H9 (cell line): Measurements from ENCODE around the gene CCDC182. TPM values are rescaled to one million over a fixed set of nuclear protein-coding genes. Genes with fewer than 3 reads are reported as not detected.

Experiments
- DNase-seq: peaks from one replicate; pipeline ENCODE4 v3.0.0-alpha.2; 2017
- H2AFZ ChIP-seq: one replicate; pipeline ENCODE4 v1.6.1; 2013; ENCODE audit warnings: mild to moderate bottlenecking, low read length, control low read depth, moderate library complexity
- H2AK5ac ChIP-seq: 2 replicates; pipeline ENCODE4 v1.6.1; 2013; ENCODE audit warnings: low read length, control low read depth, mixed read lengths; ENCODE audit not compliant: insufficient read length
- H2BK120ac ChIP-seq: one replicate; pipeline ENCODE4 v1.6.1; 2013; ENCODE audit warnings: low read depth, mild to moderate bottlenecking, low read length, control low read depth, inconsistent platforms; ENCODE audit not compliant: poor library complexity, severe bottlenecking
- H2BK12ac ChIP-seq: 2 replicates; pipeline ENCODE4 v1.6.1; 2013; ENCODE audit warnings: low read length, control low read depth, mixed read lengths, low read depth; ENCODE audit not compliant: insufficient read length
- H2BK15ac ChIP-seq: 2 replicates; pipeline ENCODE4 v1.6.1; 2013; ENCODE audit warnings: low read depth, low read length, control low read depth
- H2BK20ac ChIP-seq: one replicate; pipeline ENCODE4 v1.6.1; 2013; ENCODE audit warnings: low read depth, mild to moderate bottlenecking, low read length, control low read depth, inconsistent platforms; ENCODE audit not compliant: poor library complexity, severe bottlenecking
- H2BK5ac ChIP-seq: 2 replicates; pipeline ENCODE4 v1.6.1; 2013; ENCODE audit warnings: low read length, control low read depth, mixed read lengths; ENCODE audit not compliant: insufficient read length
- H3K14ac ChIP-seq: 2 replicates; pipeline ENCODE4 v1.6.1; 2013; ENCODE audit warnings: low read length, control low read depth; ENCODE audit not compliant: insufficient read depth
- H3K18ac ChIP-seq: 2 replicates; pipeline ENCODE4 v1.6.1; 2013; ENCODE audit warnings: low read depth, mild to moderate bottlenecking, mixed read lengths, low read length, control low read depth; ENCODE audit not compliant: insufficient read length
- H3K23ac ChIP-seq: 2 replicates; pipeline ENCODE4 v1.6.1; 2013; ENCODE audit warnings: low read length, control low read depth, mixed read lengths, low read depth; ENCODE audit not compliant: insufficient read length
- H3K23me2 ChIP-seq: 2 replicates; pipeline ENCODE4 v1.6.1; 2013; ENCODE audit warnings: low read depth, mild to moderate bottlenecking, mixed read lengths, low read length, control low read depth; ENCODE audit not compliant: insufficient read length, poor library complexity, severe bottlenecking
- H3K27ac ChIP-seq: 2 replicates; pipeline ENCODE4 v1.5.1; 2013; ENCODE audit warnings: low read length, control low read depth, mixed read lengths, low read depth; ENCODE audit not compliant: insufficient read length
- H3K27me3 ChIP-seq: 2 replicates; pipeline ENCODE4 v1.6.1; 2013; ENCODE audit warnings: low read length, control low read depth, inconsistent platforms; ENCODE audit not compliant: insufficient read depth
- H3K4ac ChIP-seq: 2 replicates; pipeline ENCODE4 v1.6.1; 2013; ENCODE audit warnings: low read depth, mild to moderate bottlenecking, control low read depth, inconsistent platforms, low read length, moderate library complexity
- H3K4me1 ChIP-seq: 2 replicates; pipeline ENCODE4 v1.6.1; 2013; ENCODE audit warnings: low read length, control low read depth, inconsistent platforms; ENCODE audit not compliant: insufficient read depth
- H3K4me2 ChIP-seq: 2 replicates; pipeline ENCODE4 v1.6.1; 2013; ENCODE audit warnings: low read length, control low read depth, mixed read lengths; ENCODE audit not compliant: insufficient read length, insufficient read depth
- H3K56ac ChIP-seq: 2 replicates; pipeline ENCODE4 v1.6.1; 2013; ENCODE audit warnings: low read depth, mild to moderate bottlenecking, mixed read lengths, low read length, control low read depth; ENCODE audit not compliant: insufficient read length
- H3K79me1 ChIP-seq: 2 replicates; pipeline ENCODE4 v1.6.1; 2013; ENCODE audit warnings: low read depth, mild to moderate bottlenecking, moderate library complexity, low read length, control low read depth, inconsistent platforms; ENCODE audit not compliant: insufficient read depth, poor library complexity, severe bottlenecking
- H3K79me2 ChIP-seq: 2 replicates; pipeline ENCODE4 v1.6.1; 2013; ENCODE audit warnings: low read length, control low read depth, inconsistent platforms; ENCODE audit not compliant: insufficient read depth
- H3K9ac ChIP-seq: 2 replicates; pipeline ENCODE4 v1.6.1; 2013; ENCODE audit warnings: low read length, control low read depth, mixed read lengths; ENCODE audit not compliant: insufficient read length; ENCODE audit errors: extremely low read depth
- H3K9me3 ChIP-seq: one replicate; pipeline ENCODE4 v1.6.1; 2013; ENCODE audit warnings: low read depth, low read length, inconsistent platforms; ENCODE audit not compliant: control insufficient read depth
- H3T11ph ChIP-seq: one replicate; pipeline ENCODE4 v1.6.1; 2013; ENCODE audit warnings: mild to moderate bottlenecking, low read length, control low read depth, inconsistent platforms
- H4K20me1 ChIP-seq: one replicate; pipeline ENCODE4 v1.6.1; 2013; ENCODE audit not compliant: control insufficient read depth, insufficient read length, insufficient read depth
- H4K5ac ChIP-seq: 2 replicates; pipeline ENCODE4 v1.6.1; 2013; ENCODE audit warnings: low read depth, mild to moderate bottlenecking, mixed read lengths, low read length, control low read depth; ENCODE audit not compliant: insufficient read length
- H4K8ac ChIP-seq: replicated peaks from 2 replicates; pipeline ENCODE4 v1.6.1; 2013; ENCODE audit warnings: low read length, control low read depth, mixed read lengths, low read depth; ENCODE audit not compliant: insufficient read length
- H4K91ac ChIP-seq: 2 replicates; pipeline ENCODE4 v1.6.1; 2013; ENCODE audit warnings: low read depth, mild to moderate bottlenecking, moderate library complexity, mixed read lengths, low read length, control low read depth; ENCODE audit not compliant: insufficient read length
- H3K27ac Mint-ChIP-seq, 3 experiments: 2 replicates in 2 of 3; 3 replicates in 1 of 3; pipeline ENCODE4 v1.8.0; 2020 to 2021; ENCODE audit warnings: mixed read lengths in 3 of 3, mild to moderate bottlenecking in 1 of 3, moderate library complexity in 1 of 3
- H3K27me3 Mint-ChIP-seq: 2 replicates; pipeline ENCODE4 v1.8.0; 2021; ENCODE audit warnings: low read depth, mild to moderate bottlenecking, moderate library complexity, mixed read lengths
- H3K36me3 Mint-ChIP-seq, 3 experiments: 2 replicates in 2 of 3; 3 replicates in 1 of 3; pipeline ENCODE4 v1.8.0; 2020 to 2021; ENCODE audit warnings: low read depth in 3 of 3, mixed read lengths in 3 of 3; ENCODE audit not compliant: insufficient read depth in 1 of 3
- H3K4me1 Mint-ChIP-seq, 2 experiments: 2 replicates each; pipeline ENCODE4 v1.8.0; 2020; ENCODE audit warnings: mixed read lengths in 2 of 2
- H3K4me3 Mint-ChIP-seq, 2 experiments: 2 replicates in 1 of 2; 3 replicates in 1 of 2; pipeline ENCODE4 v1.8.0; 2020 to 2021; ENCODE audit warnings: mild to moderate bottlenecking in 2 of 2, mixed read lengths in 2 of 2, moderate library complexity in 1 of 2
- H3K9me3 Mint-ChIP-seq, 2 experiments: 2 replicates in 1 of 2; 3 replicates in 1 of 2; pipeline ENCODE4 v1.8.0; 2020; ENCODE audit warnings: mild to moderate bottlenecking in 2 of 2, mixed read lengths in 2 of 2, moderate library complexity in 1 of 2
- WGBS: extraction: QIAGEN DNeasy Blood & Tissue Kit; methylation state at CpG from one replicate; pipeline ENCODE4 v1.1.7; 2013; ENCODE audit warnings: missing lambda C conversion rate, low lambda C conversion rate, mixed read lengths; ENCODE audit not compliant: insufficient read length; ENCODE audit errors: extremely low coverage; 5-methylcytosine and 5-hydroxymethylcytosine counted together
- total RNA-seq: library from RNA; stranded (reverse); gene quantifications from 2 replicates; pipeline ENCODE4 v1.2.1, GENCODE V29; 2021
- TF ChIP-seq, protein P1 (sequence below): fragments of 200-600 bp; sonication (generic); conservative IDR thresholded peaks from 3 replicates; pipeline ENCODE4 v1.8.0; 2021; ENCODE audit warnings: antibody characterized with exemption, mild to moderate bottlenecking

CCDC182 gene
- total RNA-seq, 1 experiment from 2014 or later, result not detected

DNA sequence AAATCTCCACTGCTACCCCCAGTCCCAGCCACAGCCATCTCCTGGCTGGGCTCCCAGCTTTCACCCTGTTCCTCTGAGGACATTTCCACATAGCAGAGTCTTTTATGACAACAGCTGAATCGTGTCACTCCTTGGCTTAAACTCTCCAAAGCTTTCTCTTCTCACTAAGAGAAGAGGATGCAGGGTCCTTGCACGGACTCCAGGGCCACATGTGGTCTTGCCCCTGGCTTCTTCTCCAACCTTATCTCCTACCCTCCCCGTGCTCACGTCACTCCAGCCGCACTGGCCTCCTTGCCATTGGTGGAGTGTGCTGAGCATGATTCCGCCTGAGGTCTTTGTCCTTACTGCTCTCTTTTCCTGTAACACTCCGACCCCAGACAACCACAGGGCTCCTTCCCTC lies 39.9 kb upstream of the CCDC182 start:
- Mint-ChIP-seq H3K27ac (no peak overlapping the region), H3K9me3 (no peaks in the 10 kb centered on the region), H3K4me1 (peaks cover 10 to 14% of the 10 kb centered on the region in 2 experiments), H3K27me3 (peaks cover 36% of the 10 kb centered on the region), H3K36me3 (no peaks in the 10 kb centered on the region), H3K4me3 (no peak overlapping the region)
- no peak overlapping the region for H4K91ac ChIP-seq
- TF ChIP-seq, protein P1, sequence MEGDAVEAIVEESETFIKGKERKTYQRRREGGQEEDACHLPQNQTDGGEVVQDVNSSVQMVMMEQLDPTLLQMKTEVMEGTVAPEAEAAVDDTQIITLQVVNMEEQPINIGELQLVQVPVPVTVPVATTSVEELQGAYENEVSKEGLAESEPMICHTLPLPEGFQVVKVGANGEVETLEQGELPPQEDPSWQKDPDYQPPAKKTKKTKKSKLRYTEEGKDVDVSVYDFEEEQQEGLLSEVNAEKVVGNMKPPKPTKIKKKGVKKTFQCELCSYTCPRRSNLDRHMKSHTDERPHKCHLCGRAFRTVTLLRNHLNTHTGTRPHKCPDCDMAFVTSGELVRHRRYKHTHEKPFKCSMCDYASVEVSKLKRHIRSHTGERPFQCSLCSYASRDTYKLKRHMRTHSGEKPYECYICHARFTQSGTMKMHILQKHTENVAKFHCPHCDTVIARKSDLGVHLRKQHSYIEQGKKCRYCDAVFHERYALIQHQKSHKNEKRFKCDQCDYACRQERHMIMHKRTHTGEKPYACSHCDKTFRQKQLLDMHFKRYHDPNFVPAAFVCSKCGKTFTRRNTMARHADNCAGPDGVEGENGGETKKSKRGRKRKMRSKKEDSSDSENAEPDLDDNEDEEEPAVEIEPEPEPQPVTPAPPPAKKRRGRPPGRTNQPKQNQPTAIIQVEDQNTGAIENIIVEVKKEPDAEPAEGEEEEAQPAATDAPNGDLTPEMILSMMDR, result no peak
- no peak overlapping the region for H3K56ac ChIP-seq
- WGBS, result no CpG with 5 or more reads among the region's 7 CpGs
- H3K79me1 ChIP-seq, result no peaks in the 10 kb centered on the region
- peak; percentile 20 for DNase-seq
- no peak overlapping the region for H2BK20ac ChIP-seq
- no peak overlapping the region for H3K23ac ChIP-seq
- H3K23me2 ChIP-seq, result no peaks in the 10 kb centered on the region
- no peak overlapping the region for H2BK12ac ChIP-seq
- H2AK5ac ChIP-seq, result no peak overlapping the region
- H4K8ac ChIP-seq, result no peak overlapping the region
- no peaks in the 10 kb centered on the region; the same call in 1 of the 2 replicates for H3K4me1 ChIP-seq
- no peak overlapping the region for H2BK120ac ChIP-seq
- H3K9ac ChIP-seq, result no peak overlapping the region
- no peaks in the 10 kb centered on the region for H3K79me2 ChIP-seq
- H3K27me3 ChIP-seq, result no peaks in the 10 kb centered on the region; the same call in 1 of the 2 replicates
- H3K9me3 ChIP-seq, result no peaks in the 10 kb centered on the region
- H3K27ac ChIP-seq, result no peak overlapping the region
- no peak overlapping the region for H3K4ac ChIP-seq
- no peak overlapping the region for H3K14ac ChIP-seq
- H4K5ac ChIP-seq, result no peak overlapping the region
- no peaks in the 10 kb centered on the region for H4K20me1 ChIP-seq
- no peak overlapping the region for H3T11ph ChIP-seq
- H3K4me2 ChIP-seq, result no peak overlapping the region
- H3K18ac ChIP-seq, result no peak overlapping the region
- H2BK5ac ChIP-seq, result no peak overlapping the region
- H2BK15ac ChIP-seq, result no peak overlapping the region
- no peak overlapping the region for H2AFZ ChIP-seq
